GM18507 (cell line): ENCODE measurements around the gene PRKCQ.

Experiments
- DNase-seq: peaks from one replicate; pipeline ENCODE4 v3.0.0; 2011; ENCODE audit warnings: low read depth; ENCODE audit not compliant: insufficient read length; ENCODE audit errors: extremely low spot score
- FAIRE-seq: peaks from 2 replicates; lab custom pipeline; 2011; peaks lifted over from hg19 to GRCh38; lab: Jason Lieb, UNC

Gene PRKCQ

GRCh38 chr10:6532321-6532720, 47.8 kb downstream of the PRKCQ start:
- FAIRE-seq, result no peak
- no peak for DNase-seq

- FAIRE-seq, result no peak
Measured at GRCh38 chr10:6530966-6531365, 49.1 kb downstream of the PRKCQ start.

GRCh38 chr10:6530211-6530840, 49.8 kb downstream of the PRKCQ start:
- FAIRE-seq (no peak), DNase-seq (no peak)

More at GRCh38 chr10:6530966-6531365, 49.1 kb downstream of the PRKCQ start:
- no peak for DNase-seq

GRCh38 chr10:6528198-6528950, 51.7 kb downstream of the PRKCQ start:
- DNase-seq, result no peak
- FAIRE-seq, result no peak

- DNase-seq, result no peak
- no peak for FAIRE-seq
Measured at GRCh38 chr10:6525599-6526165, 54.4 kb downstream of the PRKCQ start.

- FAIRE-seq (no peak), DNase-seq (no peak)
Measured at GRCh38 chr10:6522230-6522629, 57.8 kb downstream of the PRKCQ start.

GRCh38 chr10:6520138-6520537, 59.9 kb downstream of the PRKCQ start:
- FAIRE-seq, result no peak
- DNase-seq, result no peak

GRCh38 chr10:6518791-6519429, 61.2 kb downstream of the PRKCQ start:
- FAIRE-seq (no peak), DNase-seq (no peak)

- no peak for FAIRE-seq
- no peak for DNase-seq
Measured at GRCh38 chr10:6516929-6517284, 63.2 kb downstream of the PRKCQ start.

GRCh38 chr10:6516281-6516928, 63.7 kb downstream of the PRKCQ start:
- no peak for DNase-seq
- no peak for FAIRE-seq

GRCh38 chr10:6514844-6515780, 65.0 kb downstream of the PRKCQ start:
- FAIRE-seq, result no peak
- no peak for DNase-seq

- DNase-seq (no peak), FAIRE-seq (no peak)
Measured at GRCh38 chr10:6514180-6514579, 65.9 kb downstream of the PRKCQ start.

- DNase-seq, result no peak
- FAIRE-seq, result no peak
Measured at GRCh38 chr10:6513476-6513875, 66.6 kb downstream of the PRKCQ start.

GRCh38 chr10:6512182-6512581, 67.9 kb downstream of the PRKCQ start:
- FAIRE-seq, result no peak
- no peak for DNase-seq

GRCh38 chr10:6511347-6511746, 68.7 kb downstream of the PRKCQ start:
- FAIRE-seq (no peak), DNase-seq (no peak)

GRCh38 chr10:6507311-6507710, 72.8 kb downstream of the PRKCQ start:
- DNase-seq, result no peak
- FAIRE-seq, result peak; percentile 89

- FAIRE-seq (no peak), DNase-seq (no peak)
Measured at GRCh38 chr10:6505300-6505699, 74.8 kb downstream of the PRKCQ start.

GRCh38 chr10:6504296-6504695, 75.8 kb downstream of the PRKCQ start:
- DNase-seq (no peak), FAIRE-seq (peak; percentile 29)

GRCh38 chr10:6503171-6503570, 76.9 kb downstream of the PRKCQ start:
- no peak for DNase-seq
- no peak for FAIRE-seq
